Measurements from ENCODE around the gene TP53TG5. TPM values are rescaled to one million over a fixed set of nuclear protein-coding genes. Genes with fewer than 3 reads are reported as not detected.

Gene TP53TG5
- total and polyA plus RNA-seq, 2 of the 8 experiments (the other 6 are each of a cell fraction or from before 2014, with no cell fraction given), result not detected

DNA sequence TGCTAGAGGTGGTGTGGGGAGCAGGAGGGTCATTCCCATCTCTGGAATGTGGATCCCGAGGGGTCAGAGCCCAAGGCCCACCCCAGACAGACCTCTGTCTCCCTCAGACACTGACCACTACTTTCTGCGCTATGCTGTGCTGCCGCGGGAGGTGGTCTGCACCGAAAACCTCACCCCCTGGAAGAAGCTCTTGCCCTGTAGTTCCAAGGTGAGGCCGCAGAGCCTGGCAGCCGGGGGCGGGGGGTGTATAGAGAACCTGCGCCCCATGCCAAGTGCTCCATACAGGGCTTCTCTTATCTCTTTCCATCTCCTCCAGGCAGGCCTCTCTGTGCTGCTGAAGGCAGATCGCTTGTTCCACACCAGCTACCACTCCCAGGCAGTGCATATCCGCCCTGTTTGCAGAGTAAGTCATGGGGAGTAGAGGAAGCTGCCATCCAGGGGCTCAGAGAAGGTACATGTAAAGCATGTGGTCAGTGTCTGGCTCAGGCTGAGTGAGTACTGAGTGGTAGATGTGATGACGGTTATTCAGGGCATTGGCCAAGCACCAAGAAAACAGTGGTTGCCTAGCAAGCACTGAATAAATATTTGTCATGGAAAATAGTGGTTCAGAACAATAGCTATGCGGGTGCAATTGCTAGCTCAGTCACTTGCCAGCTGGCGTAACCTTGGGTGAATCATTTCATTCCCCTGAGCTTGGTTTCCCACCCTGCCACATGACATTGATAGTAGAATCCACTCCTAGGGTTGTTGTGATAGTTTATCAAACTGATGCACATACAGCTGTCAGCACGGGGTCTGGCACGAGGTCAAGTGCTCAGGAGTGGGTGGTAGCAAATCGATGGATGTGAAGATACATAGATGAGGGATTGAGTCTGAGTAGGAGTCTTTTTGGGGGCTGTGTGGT is 41.3 kb upstream of the TP53TG5 start:
- FAIRE-seq (no peak), DNase-seq (ENCODE audit: low read depth in 1 of 2, low spot score in 2 of 2) (peak in 1 of 2 experiments; percentile 20)
- no peak overlapping the region for H3K4me3 ChIP-seq (ENCODE audit: extremely low read depth in 1 of 4, insufficient read depth in 2 of 4, low read depth in 3 of 4, low read length in 4 of 4)
- no peak overlapping the region for H3K4me2 ChIP-seq (ENCODE audit: insufficient read depth in 1 of 2, low read depth in 2 of 2, low read length in 2 of 2)
- no peak overlapping the region for H2BK120ac ChIP-seq (replicated peaks; ENCODE audit: low read depth, low read length)
- H3K79me2 ChIP-seq (ENCODE audit: control insufficient read depth in 1 of 2, insufficient read depth in 2 of 2, low read length in 2 of 2), result peaks cover 0 to 20% of the 10 kb centered on the region in 2 experiments; a peak in 2 of 4 replicates
- no peak overlapping the region for H4K5ac ChIP-seq (ENCODE audit: insufficient read length, low read depth, low read length)
- no peak overlapping the region for H2BK15ac ChIP-seq (ENCODE audit: low read length)
- no peak overlapping the region for H2BK20ac ChIP-seq (ENCODE audit: low read length)
- H3K9me3 ChIP-seq (ENCODE audit: insufficient read depth in 2 of 2, low read depth in 1 of 2, low read length in 1 of 2), result no peaks in the 10 kb centered on the region
- no peak overlapping the region for H3K27ac ChIP-seq (ENCODE audit: low read depth, low read length)
- H3K79me1 ChIP-seq (ENCODE audit: low read depth, low read length), result peaks cover 3% of the 10 kb centered on the region
- TF ChIP-seq GABPA (IDR thresholded peaks at IDR 0.05; ENCODE audit: borderline replicate concordance, insufficient read depth, low read length) (no peak), SAP30 (IDR thresholded peaks at IDR 0.05; ENCODE audit: insufficient read depth, insufficient replicate concordance, low read length) (no peak), RAD21 (IDR thresholded peaks at IDR 0.05 in 1 of 2, conservative IDR thresholded peaks at IDR 0.05 in 1 of 2; ENCODE audit: low read depth in 2 of 2, low read length in 2 of 2) (no peak), CTBP2 (IDR thresholded peaks at IDR 0.05; ENCODE audit: borderline replicate concordance, insufficient read depth, insufficient read length, low read length) (no peak), CEBPB (IDR thresholded peaks at IDR 0.05; ENCODE audit: low read depth, low read length) (no peak)
- no peak overlapping the region for H3K56ac ChIP-seq (replicated peaks; ENCODE audit: insufficient read length, low read depth, low read length)
- peaks cover 14 to 47% (median 29%) of the 10 kb centered on the region in 4 experiments for H3K36me3 ChIP-seq (ENCODE audit: control insufficient read depth in 2 of 4, insufficient read depth in 4 of 4, low read length in 3 of 4)
- no peak overlapping the region for H3K23ac ChIP-seq (ENCODE audit: insufficient read length)
- no peak overlapping the region for H2AFZ ChIP-seq (ENCODE audit: low read length)
- no peak overlapping the region for H4K91ac ChIP-seq (replicated peaks; ENCODE audit: insufficient read length, low read length)
- H3K9ac ChIP-seq (replicated peaks in 1 of 4; ENCODE audit: extremely low read depth in 1 of 4, low read depth in 3 of 4, low read length in 3 of 4), result no peak overlapping the region
- H3K14ac ChIP-seq (ENCODE audit: insufficient read length), result no peak overlapping the region
- no peaks in the 10 kb centered on the region for H3K27me3 ChIP-seq (replicated peaks in 1 of 4; ENCODE audit: control insufficient read depth in 3 of 4, extremely low read depth in 1 of 4, insufficient read depth in 3 of 4, low read length in 3 of 4)
- ChIA-PET POLR2A (ENCODE audit: partially characterized antibody) (interaction anchor here (0.6 to 6.8 kb wide), 5 partner anchors 8 to 940 kb away, joined by 3 to 71 read pairs (median 3); partner anchors contain the start of gene DBNDD2), CTCF (ENCODE audit: partially characterized antibody) (interaction anchor here (0.6 to 6.7 kb wide), 11 partner anchors 10 to 535 kb away, joined by 3 to 54 read pairs (median 3); no protein-coding TSS in a partner anchor)
- H3K4me1 ChIP-seq (replicated peaks in 1 of 4; ENCODE audit: control insufficient read depth in 3 of 4, insufficient read depth in 4 of 4, low read length in 3 of 4), result peaks cover 0 to 5% (median 2%) of the 10 kb centered on the region in 4 experiments; a peak in 3 of 7 replicates
- H3K4ac ChIP-seq (replicated peaks; ENCODE audit: insufficient read length, low read depth, low read length), result no peak overlapping the region
- peaks cover 6% of the 10 kb centered on the region for H3K23me2 ChIP-seq (ENCODE audit: low read depth, low read length)
- no peak overlapping the region for H2BK12ac ChIP-seq (ENCODE audit: low read depth, low read length)
- peaks cover 2 to 5% of the 10 kb centered on the region in 2 experiments for H4K20me1 ChIP-seq (replicated peaks in 1 of 2; ENCODE audit: control insufficient read depth in 1 of 2, insufficient read depth in 2 of 2, low read length in 2 of 2)
- WGBS, 2 experiments (ENCODE audit: extremely low coverage in 1 of 2, insufficient coverage in 1 of 2, insufficient read length in 1 of 2, insufficient replicate concordance in 2 of 2, low coverage in 1 of 2, low lambda C conversion rate in 2 of 2, missing lambda C conversion rate in 1 of 2), result 95% methylated on average over 17 of the region's 17 CpGs; no CpG with 5 or more reads in 1 of the 2 experiments
- no peak overlapping the region; the same call in 1 of the 2 replicates for H4K8ac ChIP-seq (ENCODE audit: extremely low read depth, insufficient read depth, low read length)
- no peak overlapping the region for H2BK5ac ChIP-seq (ENCODE audit: low read depth, low read length)
- H2AK5ac ChIP-seq (ENCODE audit: low read depth, low read length), result no peak overlapping the region
- H3K18ac ChIP-seq (ENCODE audit: extremely low read depth, low read length), result no peak overlapping the region

Measured in H1 (cell line).